GOT3 (cell line): ENCODE measurements around the gene KCNT2.
"Not testable (repeated sequence)": the region's sequence is repeated elsewhere in the genome, so short reads cannot be mapped to it uniquely, and the experiment has no call there.

Experiments used
- DNase-seq: peaks from one replicate; lab custom pipeline; 2025; ENCODE audit warnings: mixed read lengths; lab: John Stamatoyannopoulos, UW

The KCNT2 gene

DNA sequence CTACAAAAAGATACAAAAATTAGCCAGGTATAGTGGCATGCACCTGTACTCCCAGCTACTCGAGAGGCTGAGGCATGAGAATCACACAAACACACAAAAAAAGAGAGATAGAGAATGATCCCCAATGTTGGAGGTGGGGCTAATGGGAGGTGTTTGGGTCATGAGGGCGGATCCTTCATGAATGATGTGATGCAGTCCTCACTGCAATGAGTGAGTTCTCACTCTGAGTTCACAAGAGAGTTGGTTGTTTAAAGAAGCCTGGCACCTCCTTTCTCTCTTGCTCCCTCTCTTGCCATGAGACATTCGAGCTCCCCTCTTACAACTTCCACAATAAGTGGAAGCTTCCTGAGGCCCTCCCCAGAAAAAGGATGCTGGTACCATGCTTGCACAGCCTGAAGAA is 17.3 kb downstream of the KCNT2 start:
- DNase-seq: no peak

GRCh38 chr1:196590012-196590708 is 18.1 kb downstream of the KCNT2 start:
- no peak for DNase-seq

DNA sequence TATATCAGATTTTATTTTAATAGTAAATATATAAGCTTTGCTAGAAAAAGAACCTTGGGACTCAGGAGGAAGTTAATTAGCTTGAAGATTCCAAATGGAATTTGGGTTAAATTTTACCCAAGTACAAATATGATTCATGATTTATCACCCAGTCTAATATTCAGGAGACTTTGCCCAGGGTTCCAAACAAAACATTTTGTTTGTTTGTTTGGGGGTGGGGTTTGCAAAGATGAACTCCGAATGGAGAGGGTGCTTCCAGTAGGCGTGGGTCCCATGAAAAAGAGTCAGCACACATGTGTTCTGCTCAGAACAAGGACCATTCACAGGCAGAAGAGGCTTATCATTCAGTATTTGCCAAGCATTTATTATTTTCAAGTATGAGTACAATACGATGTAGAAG is 23.5 kb downstream of the KCNT2 start:
- no peak for DNase-seq

- no peak for DNase-seq
Observed at GRCh38 chr1:196577386-196577785, 30.9 kb downstream of the KCNT2 start.

DNA sequence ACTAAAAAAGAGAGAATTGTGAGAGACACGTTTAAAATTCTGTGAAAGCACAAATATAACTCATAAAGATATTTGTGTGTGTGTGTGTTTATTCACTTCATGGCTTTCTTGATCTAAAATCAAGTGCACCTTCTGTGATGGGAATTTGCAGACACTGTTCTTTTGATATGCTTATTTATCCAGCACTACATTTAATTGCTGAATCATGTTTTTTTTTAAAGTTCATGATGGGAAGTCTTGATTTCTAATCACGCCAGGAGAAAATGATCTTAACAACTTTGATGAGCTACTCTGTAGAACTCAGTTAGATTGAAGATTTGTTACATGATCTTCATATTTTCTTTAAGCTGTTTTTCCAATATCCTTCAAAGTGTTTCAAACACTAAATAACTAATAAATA is 35.0 kb downstream of the KCNT2 start:
- DNase-seq: no peak

- no peak for DNase-seq
Observed at GRCh38 chr1:196567238-196567637, 41.0 kb downstream of the KCNT2 start.

DNA sequence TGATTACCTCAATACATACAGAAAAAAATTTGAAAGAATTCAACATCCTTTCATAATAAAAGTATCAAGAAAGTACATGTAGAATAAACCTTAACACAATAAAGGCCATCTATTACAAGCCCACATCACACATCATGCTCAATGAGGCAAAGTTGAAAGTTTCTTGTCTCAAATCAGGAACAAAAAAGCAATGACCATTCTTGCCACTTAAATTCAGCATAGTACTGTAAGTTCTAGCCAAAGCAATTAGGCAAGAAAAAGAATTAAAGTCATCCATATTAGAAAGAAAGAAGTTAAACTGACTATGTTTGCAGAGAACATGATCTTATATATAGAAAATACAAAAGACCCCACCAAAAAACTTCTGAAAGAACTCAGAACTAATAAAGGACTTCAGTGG is 44.5 kb downstream of the KCNT2 start:
- DNase-seq: no peak

GRCh38 chr1:196559314-196559713 is 48.9 kb downstream of the KCNT2 start:
- DNase-seq: no peak

GRCh38 chr1:196558411-196558810 is 49.8 kb downstream of the KCNT2 start:
- no peak for DNase-seq

GRCh38 chr1:196557797-196558196 is 50.4 kb downstream of the KCNT2 start:
- no peak for DNase-seq

- no peak for DNase-seq
Observed at GRCh38 chr1:196550731-196551130, 57.5 kb downstream of the KCNT2 start.

- no peak for DNase-seq
Observed at GRCh38 chr1:196546272-196547111, 61.7 kb downstream of the KCNT2 start.

DNA sequence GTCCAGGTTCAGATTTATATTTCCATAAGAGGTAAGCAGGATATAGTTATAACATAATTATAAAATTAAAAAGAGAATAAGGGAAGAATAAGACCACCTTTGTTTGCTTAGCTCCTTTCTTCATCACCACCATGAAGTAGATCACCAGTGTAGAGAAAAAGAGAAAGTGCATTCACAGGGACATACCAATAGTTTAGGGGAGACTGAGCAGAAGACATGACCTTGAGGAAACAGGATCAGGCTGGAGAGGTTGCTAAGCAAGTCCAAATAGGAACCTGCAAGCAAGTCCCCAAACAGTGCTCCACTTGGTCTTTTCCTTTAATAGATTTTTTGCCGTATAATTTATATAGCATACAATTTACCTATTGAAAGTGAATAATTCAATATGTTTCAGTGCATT is 63.0 kb downstream of the KCNT2 start:
- no peak for DNase-seq

- no peak for DNase-seq
Observed at GRCh38 chr1:196544617-196545016, 63.6 kb downstream of the KCNT2 start.

DNA sequence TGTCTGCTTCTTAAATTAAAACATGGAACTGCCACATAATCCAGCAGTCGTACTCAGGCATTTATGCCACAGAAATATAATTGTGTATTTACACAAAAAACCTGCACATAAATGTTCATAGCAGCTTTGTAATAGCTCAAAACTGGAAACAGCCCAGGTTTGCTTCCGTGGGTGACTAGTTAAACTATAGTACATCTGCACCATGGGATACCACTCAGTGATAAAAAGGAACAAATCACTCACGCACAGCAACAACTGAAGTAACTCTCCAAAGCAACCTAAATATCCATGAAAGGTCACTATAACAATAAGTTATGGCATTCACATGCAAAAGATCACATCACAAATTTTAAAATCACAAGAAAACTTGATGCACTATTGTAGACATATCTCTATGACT is 64.4 kb downstream of the KCNT2 start:
- no peak for DNase-seq

DNA sequence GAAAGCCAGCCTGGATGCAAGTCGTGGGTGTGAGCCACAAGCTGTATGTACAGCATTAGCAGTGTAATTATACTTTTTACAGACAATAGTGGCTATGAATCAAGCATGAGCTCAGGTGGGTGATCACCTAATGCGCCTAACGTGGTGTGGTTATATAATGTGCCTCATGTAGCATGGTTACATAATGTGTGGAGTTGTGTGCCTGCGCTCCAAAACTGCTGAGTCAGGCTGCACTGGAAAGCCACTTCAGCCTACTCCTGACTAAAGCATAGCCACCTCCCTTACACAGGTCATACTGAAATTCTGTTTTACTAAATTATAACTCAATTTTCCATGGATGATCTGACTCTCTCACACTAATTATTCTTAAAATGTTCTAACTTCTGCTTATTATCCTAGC is 69.8 kb downstream of the KCNT2 start:
- DNase-seq: no peak

DNA sequence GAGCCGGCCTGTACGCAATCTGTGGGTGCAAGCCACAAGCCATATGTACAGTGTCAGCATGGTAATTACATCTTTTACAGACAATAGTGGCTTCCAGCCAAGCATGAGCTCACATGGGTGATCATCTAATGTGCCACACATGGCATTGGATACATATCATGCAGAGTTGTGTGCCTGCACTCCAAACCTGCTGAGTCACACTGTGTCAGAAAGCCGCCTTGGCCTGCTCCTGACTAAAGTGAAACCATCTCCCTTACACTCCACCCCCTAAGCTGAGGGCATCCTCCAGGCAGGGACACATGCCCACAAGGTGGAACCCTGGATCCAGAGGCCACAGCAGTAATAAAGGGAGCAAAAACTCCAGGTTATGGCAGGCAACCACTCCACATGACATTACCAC is 72.5 kb downstream of the KCNT2 start:
- no peak for DNase-seq

DNA sequence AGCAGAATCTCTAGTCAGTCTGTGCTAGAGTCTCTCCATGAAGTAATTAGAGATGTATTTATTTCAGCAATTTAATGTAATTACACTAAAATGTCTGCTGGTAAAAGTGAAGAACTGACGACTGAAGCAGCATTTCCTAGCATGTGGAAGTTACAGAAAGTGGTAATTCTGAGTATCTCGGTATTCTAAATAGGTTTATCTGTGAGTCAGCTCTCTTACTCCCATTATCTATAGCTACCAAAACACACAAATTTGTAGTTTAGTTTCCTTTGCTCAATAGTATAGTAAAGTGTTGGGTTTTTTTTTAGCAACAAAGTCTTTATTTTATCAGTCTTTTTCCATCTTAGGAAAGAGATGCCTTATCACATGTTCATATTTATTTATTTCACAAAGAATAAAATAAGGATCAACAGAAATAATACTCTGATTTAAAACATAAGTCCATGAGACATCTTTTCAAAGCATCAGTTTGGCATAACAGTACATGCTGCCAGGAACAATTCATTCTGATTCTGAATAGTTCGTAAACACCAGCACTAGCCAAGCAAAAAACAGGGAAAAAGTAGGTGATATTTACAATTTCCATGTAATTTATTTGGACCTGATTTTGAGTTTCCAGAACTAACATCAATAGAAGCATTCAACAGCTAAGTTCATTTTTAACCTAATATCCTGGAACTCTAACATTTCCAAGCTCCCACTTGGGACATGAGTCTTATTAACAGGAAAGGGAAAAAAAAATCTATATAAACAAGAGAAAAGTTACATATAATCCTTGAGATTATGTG is 76.3 kb downstream of the KCNT2 start:
- no peak for DNase-seq

GRCh38 chr1:196527919-196528318 is 80.3 kb downstream of the KCNT2 start:
- no peak for DNase-seq

DNA sequence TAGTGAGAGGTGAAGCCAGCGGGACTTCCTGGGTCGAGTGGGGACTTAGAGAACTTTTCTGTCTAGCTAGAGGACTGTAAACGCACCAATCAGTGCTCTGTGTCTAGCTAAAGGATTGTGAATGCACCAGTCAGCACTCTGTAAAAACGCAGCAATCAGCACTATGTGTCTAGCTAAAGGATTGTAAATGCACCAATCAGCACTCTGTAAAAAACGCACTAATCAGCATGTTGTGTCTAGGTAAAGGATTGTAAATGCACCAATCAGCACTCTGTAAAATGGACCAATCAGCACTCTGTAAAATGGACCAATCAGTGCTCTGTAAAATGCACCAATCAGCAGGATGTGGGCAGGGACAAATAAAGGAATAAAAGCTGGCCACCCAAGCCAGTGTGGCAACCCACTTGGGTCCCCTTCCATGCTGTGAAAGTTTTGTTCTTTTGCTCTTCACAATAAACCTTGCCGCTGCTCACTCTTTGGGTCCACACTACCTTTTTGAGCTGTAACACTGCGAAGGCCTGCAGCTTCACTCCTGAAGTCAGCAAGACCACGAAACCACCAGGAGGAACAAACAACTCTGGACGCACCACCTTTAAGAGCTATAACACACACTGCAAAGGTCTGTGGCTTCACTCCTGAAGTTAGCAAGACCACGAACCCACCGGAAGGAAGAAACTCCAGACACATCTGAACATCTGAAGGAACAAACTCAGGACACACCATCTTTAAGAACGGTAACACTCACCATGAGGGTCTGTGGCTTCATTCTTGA is 85.5 kb downstream of the KCNT2 start:
- DNase-seq: not testable (repeated sequence)

DNA sequence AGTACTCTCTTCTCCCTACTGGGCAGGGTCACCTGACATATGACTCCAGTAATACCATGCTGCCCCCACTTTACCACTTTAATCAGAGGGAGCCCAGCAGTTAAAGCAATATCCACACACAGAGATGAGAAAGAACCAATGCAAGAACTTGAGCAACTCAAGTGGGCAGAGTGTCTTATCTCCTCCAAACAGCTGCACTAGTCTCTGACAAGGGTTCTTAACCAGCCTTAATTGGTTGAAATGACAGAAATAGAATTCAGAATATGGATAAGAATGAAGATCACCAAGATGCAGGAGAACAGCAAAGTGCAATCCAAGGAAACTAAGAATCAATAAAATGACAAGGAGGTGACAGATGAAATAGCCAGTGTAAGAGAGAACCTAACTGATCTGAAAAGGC is 91.0 kb downstream of the KCNT2 start:
- no peak for DNase-seq

- DNase-seq: no peak
Observed at GRCh38 chr1:196516373-196516772, 91.9 kb downstream of the KCNT2 start.
